Gastrocnemius medialis (tissue), 4 donors: Measurements from ENCODE around the gene KDM4C.

Experiments used
- CTCF ChIP-seq, 5 experiments: fragments of 450-650 bp in 3 of 5; fragments of 200-600 bp in 2 of 5; sonication (generic) in 2 of 5; IDR thresholded peaks in 4 of 5; conservative IDR thresholded peaks in 1 of 5; 1 replicate in 4 of 5; 2 replicates in 1 of 5; pipeline ENCODE4 v1.5.1; 2016 to 2019; ENCODE audit warnings: antibody characterized with exemption in 5 of 5, mild to moderate bottlenecking in 3 of 5, moderate library complexity in 3 of 5
- POLR2A ChIP-seq, 2 donors: fragments of 450-650 bp; IDR thresholded peaks; one replicate each; pipeline ENCODE4 v1.6.1; 2017; ENCODE audit warnings: antibody characterized with exemption in 2 of 2, mild to moderate bottlenecking in 2 of 2, moderate library complexity in 2 of 2

- TF ChIP-seq CTCF (IDR thresholded peaks at IDR 0.05 in 4 of 5, conservative IDR thresholded peaks at IDR 0.05 in 1 of 5) (no peak), POLR2A (IDR thresholded peaks at IDR 0.05) (no peak)
Observed at GRCh38 chr9:6929441-6930215, 171.9 kb downstream of the KDM4C start.
